GM19468 (cell line): ENCODE measurements around the gene NARS2.

Experiments
- ATAC-seq: cut with Tn5 transposase; IDR thresholded peaks from one replicate; pipeline ENCODE4 v1.9.1; 2021; ENCODE audit warnings: mild to moderate bottlenecking, moderate library complexity, moderate number of reproducible peaks; ENCODE audit not compliant: unreplicated experiment; ENCODE audit errors: extremely low read depth

NARS2 gene

GRCh38 chr11:78451371-78452150, 123.1 kb downstream of the NARS2 start:
- no peak for ATAC-seq

GRCh38 chr11:78450866-78451265, 123.8 kb downstream of the NARS2 start:
- ATAC-seq: no peak

- no peak for ATAC-seq
These were observed 124.8 kb downstream of the NARS2 start for GRCh38 chr11:78449866-78450265.

- ATAC-seq: no peak
These were observed 128.5 kb downstream of the NARS2 start for GRCh38 chr11:78446210-78446609.

- ATAC-seq: no peak
These were observed 129.9 kb downstream of the NARS2 start for GRCh38 chr11:78444726-78445125.

- ATAC-seq: no peak
These were observed 132.7 kb downstream of the NARS2 start for GRCh38 chr11:78441956-78442355.

GRCh38 chr11:78438298-78438975, 136.2 kb downstream of the NARS2 start:
- ATAC-seq: peak; percentile 82

- ATAC-seq: no peak
These were observed 141.7 kb downstream of the NARS2 start for GRCh38 chr11:78432956-78433355.

GRCh38 chr11:78432058-78432515, 142.6 kb downstream of the NARS2 start:
- ATAC-seq: no peak

GRCh38 chr11:78429660-78430059, 145.0 kb downstream of the NARS2 start:
- ATAC-seq: no peak

GRCh38 chr11:78429209-78429608, 145.5 kb downstream of the NARS2 start:
- no peak for ATAC-seq

GRCh38 chr11:78428773-78429172, 145.9 kb downstream of the NARS2 start:
- no peak for ATAC-seq

GRCh38 chr11:78428266-78428636, 146.4 kb downstream of the NARS2 start:
- ATAC-seq: no peak

- no peak for ATAC-seq
These were observed 146.9 kb downstream of the NARS2 start for GRCh38 chr11:78427615-78428265.

GRCh38 chr11:78426845-78427244, 147.8 kb downstream of the NARS2 start:
- no peak for ATAC-seq

GRCh38 chr11:78425399-78426070, 149.1 kb downstream of the NARS2 start:
- no peak for ATAC-seq

- peak; percentile 30 for ATAC-seq
These were observed 150.1 kb downstream of the NARS2 start for GRCh38 chr11:78424334-78425270.

GRCh38 chr11:78423241-78423640, 151.4 kb downstream of the NARS2 start:
- no peak for ATAC-seq

GRCh38 chr11:78420796-78421209, 153.9 kb downstream of the NARS2 start:
- ATAC-seq: no peak
